ENCODE measurements around the gene TSKS. TPM values are rescaled to one million over a fixed set of nuclear protein-coding genes. Genes with fewer than 3 reads are reported as not detected.

The TSKS gene
- total RNA-seq, 1 donor from 2014 or later = not detected

- H3K27ac ChIP-seq = no peak overlapping the region
Measured at GRCh38 chr19:49792829-49793560, 29.9 kb upstream of the TSKS start.

GRCh38 chr19:49791776-49792445 is 28.8 kb upstream of the TSKS start:
- no peaks in the 10 kb centered on the region for H3K27me3 ChIP-seq
- no peak overlapping the region for H3K27ac ChIP-seq
- peaks cover 61 to 81% of the 10 kb centered on the region in 2 donors for H3K36me3 ChIP-seq
- TF ChIP-seq CTCF (IDR thresholded peaks at IDR 0.05) = no peak
- intact Hi-C loops (cut with DNase I) = no loop called here
- H3K4me3 ChIP-seq = no peak overlapping the region
- no peak for DNase-seq (ENCODE audit: low spot score in 2 of 2)
- no peaks in the 10 kb centered on the region for H3K9me3 ChIP-seq
- no peaks in the 10 kb centered on the region for H3K4me1 ChIP-seq

More at GRCh38 chr19:49792829-49793560, 29.9 kb upstream of the TSKS start:
- no peak for DNase-seq (ENCODE audit: low spot score in 2 of 2)
- H3K4me3 ChIP-seq = no peak overlapping the region
- no peaks in the 10 kb centered on the region for H3K27me3 ChIP-seq
- no peak for TF ChIP-seq CTCF (IDR thresholded peaks at IDR 0.05)
- no peaks in the 10 kb centered on the region for H3K9me3 ChIP-seq
- H3K4me1 ChIP-seq = no peaks in the 10 kb centered on the region
- intact Hi-C loops (cut with DNase I) = no loop called here
- peaks cover 68 to 85% of the 10 kb centered on the region in 2 donors for H3K36me3 ChIP-seq

GRCh38 chr19:49790866-49791265 is 27.8 kb upstream of the TSKS start:
- no peak overlapping the region for H3K4me3 ChIP-seq
- peaks cover 52 to 76% of the 10 kb centered on the region in 2 donors for H3K36me3 ChIP-seq
- intact Hi-C loops (cut with DNase I) = no loop called here
- no peaks in the 10 kb centered on the region for H3K9me3 ChIP-seq
- H3K27ac ChIP-seq = no peak overlapping the region
- no peaks in the 10 kb centered on the region for H3K27me3 ChIP-seq
- DNase-seq (ENCODE audit: low spot score in 2 of 2) = no peak
- TF ChIP-seq CTCF (IDR thresholded peaks at IDR 0.05) = no peak
- H3K4me1 ChIP-seq = no peaks in the 10 kb centered on the region

GRCh38 chr19:49788857-49789256 is 25.8 kb upstream of the TSKS start:
- intact Hi-C loops (cut with DNase I) = no loop called here
- Histone ChIP-seq H3K4me3 (no peak overlapping the region), H3K9me3 (no peaks in the 10 kb centered on the region), H3K4me1 (no peaks in the 10 kb centered on the region), H3K27me3 (no peaks in the 10 kb centered on the region), H3K27ac (no peak overlapping the region), H3K36me3 (peaks cover 38 to 74% of the 10 kb centered on the region in 2 donors)
- no peak for DNase-seq (ENCODE audit: low spot score in 2 of 2)
- no peak for TF ChIP-seq CTCF (IDR thresholded peaks at IDR 0.05)

- Histone ChIP-seq H3K36me3 (peaks cover 38 to 74% of the 10 kb centered on the region in 2 donors), H3K4me3 (no peak overlapping the region), H3K4me1 (no peaks in the 10 kb centered on the region), H3K27me3 (no peaks in the 10 kb centered on the region), H3K27ac (no peak overlapping the region), H3K9me3 (no peaks in the 10 kb centered on the region)
- intact Hi-C loops (cut with DNase I) = no loop called here
- no peak for TF ChIP-seq CTCF (IDR thresholded peaks at IDR 0.05)
- DNase-seq (ENCODE audit: low spot score in 2 of 2) = no peak
Measured at GRCh38 chr19:49787746-49788145, 24.6 kb upstream of the TSKS start.

Data from ascending aorta (tissue), 2 donors.